VCaP (cell line): ENCODE data around the gene UBFD1.

Experiments used
- H3K27ac ChIP-seq: fragments of 450-650 bp; 2 replicates; pipeline ENCODE4 v1.5.1; 2017
- CTCF ChIP-seq: fragments of 450-650 bp; conservative IDR thresholded peaks from 2 replicates; pipeline ENCODE4 v1.5.1; 2017; ENCODE audit warnings: mild to moderate bottlenecking, moderate library complexity

Gene UBFD1

GRCh38 chr16:23556881-23557778, at the start of gene UBFD1, which contains the start of gene EARS2:
TSS of gene UBFD1 (plus strand) at chr16:23557727. CDS start at chr16:23557743, 16 bp downstream.
TSS of gene EARS2 (minus strand) at chr16:23557350. CDS start at chr16:23557343, 7 bp downstream.
- peak; percentile 87 for TF ChIP-seq CTCF
- H3K27ac ChIP-seq = peak within 1 kb of the TSS; percentile 77

GRCh38 chr16:23508589-23509440, 48.7 kb upstream of the UBFD1 start:
- peak overlapping the region; percentile 65; the same call in 1 of the 2 replicates for H3K27ac ChIP-seq
- TF ChIP-seq CTCF = no peak

GRCh38 chr16:23509441-23509754, 48.1 kb upstream of the UBFD1 start:
- TF ChIP-seq CTCF = no peak

GRCh38 chr16:23509782-23510163, 47.8 kb upstream of the UBFD1 start:
- peak overlapping the region; percentile 65; the same call in 1 of the 2 replicates for H3K27ac ChIP-seq

More at GRCh38 chr16:23509441-23509754, 48.1 kb upstream of the UBFD1 start:
- H3K27ac ChIP-seq = peak overlapping the region; percentile 65; the same call in 1 of the 2 replicates

DNA sequence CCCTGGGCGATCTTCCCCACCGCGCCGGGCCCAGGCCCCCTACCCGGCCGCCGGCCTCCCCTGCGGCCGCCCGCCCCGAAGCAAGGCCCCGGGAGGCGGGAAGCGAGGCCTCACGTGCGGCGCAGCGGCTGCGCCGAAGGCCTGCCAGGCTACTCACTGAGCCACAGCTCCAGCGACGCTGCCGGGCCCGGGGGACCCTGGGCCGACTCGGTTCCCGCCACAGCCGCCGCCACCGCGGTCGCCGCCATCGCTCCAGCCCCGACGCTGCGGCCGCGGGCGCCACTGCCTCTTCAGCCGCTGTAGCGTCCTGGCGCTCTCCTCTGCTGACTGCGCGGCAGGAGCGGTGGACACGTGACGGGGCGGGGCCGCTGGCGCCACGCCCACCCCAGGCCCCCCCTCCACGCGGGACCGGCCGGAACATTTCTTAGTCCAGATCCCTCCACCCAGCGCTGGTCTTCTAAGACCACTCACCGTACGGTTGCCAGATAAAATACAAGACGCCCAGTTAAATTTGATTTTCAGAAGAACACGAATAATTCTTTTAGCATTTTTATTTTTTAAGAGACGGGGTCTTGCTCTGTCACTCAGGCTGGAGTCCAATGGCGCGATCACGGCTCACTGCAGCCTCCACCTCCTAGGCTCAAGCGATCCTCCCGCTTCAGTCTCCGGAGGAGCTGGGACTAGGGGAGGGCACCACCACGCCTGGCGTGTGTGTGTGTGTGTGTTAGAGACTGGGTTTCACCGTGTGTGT, 47.2 kb upstream of the UBFD1 start, which contains the start of gene GGA2:
GGA2 (minus strand) TSS at position 331 of the 751 bp plus-strand sequence; CDS start at position 248, 83 bp downstream.
- H3K27ac ChIP-seq = peak within 1 kb of the TSS; percentile 65; the same call in 1 of the 2 replicates
- TF ChIP-seq CTCF = no peak

More at GRCh38 chr16:23509782-23510163, 47.8 kb upstream of the UBFD1 start:
- no peak for TF ChIP-seq CTCF

- peak overlapping the region; percentile 65; the same call in 1 of the 2 replicates for H3K27ac ChIP-seq
Observed at GRCh38 chr16:23510915-23511270, 46.6 kb upstream of the UBFD1 start.

DNA sequence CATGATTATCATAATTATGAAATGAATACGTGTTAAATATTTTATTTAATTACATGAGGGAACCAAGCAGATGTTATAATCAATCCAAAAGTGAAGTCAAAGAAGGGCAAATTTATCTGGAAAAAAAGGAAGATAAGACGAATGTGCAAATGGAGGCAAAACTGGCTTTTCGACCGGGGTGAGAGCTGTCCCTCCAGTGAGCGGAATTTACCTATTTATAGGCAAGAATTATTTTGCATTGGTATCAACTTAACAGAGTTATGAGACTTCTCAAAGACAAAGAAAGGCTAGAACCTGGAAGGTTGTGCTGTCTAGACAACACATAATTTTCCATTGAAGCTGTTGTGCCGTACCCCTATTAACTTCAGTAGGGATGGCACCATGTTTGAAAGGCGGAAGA, 45.8 kb upstream of the UBFD1 start:
- no peak for TF ChIP-seq CTCF

More for the DNA sequence above, 45.8 kb upstream of the UBFD1 start:
- H3K27ac ChIP-seq = no peak overlapping the region
